Large intestine (tissue), 3 donors: ENCODE data around the gene GFM1. TPM values are rescaled to one million over a fixed set of nuclear protein-coding genes. Genes with fewer than 3 reads are reported as not detected.

Experiments used
- DNase-seq, 2 donors: peaks; one replicate each; pipeline versions ENCODE4 v3.0.0 to v3.0.0-alpha.2; 2013
- H3K27ac ChIP-seq: one replicate; pipeline ENCODE4 v1.5.1; 2013; ENCODE audit warnings: low read length
- H3K27me3 ChIP-seq: 2 replicates; pipeline ENCODE4 v1.6.1; 2013; ENCODE audit warnings: low read length; ENCODE audit not compliant: control insufficient read depth, insufficient read depth
- H3K36me3 ChIP-seq: 2 replicates; pipeline ENCODE4 v1.6.1; 2013; ENCODE audit warnings: low read length; ENCODE audit not compliant: control insufficient read depth, insufficient read depth
- H3K4me1 ChIP-seq: one replicate; pipeline ENCODE4 v1.6.1; 2013; ENCODE audit warnings: low read length; ENCODE audit not compliant: control insufficient read depth, insufficient read depth
- H3K4me3 ChIP-seq: one replicate; pipeline ENCODE4 v1.5.1; 2013; ENCODE audit warnings: low read length
- H3K9me3 ChIP-seq: one replicate; pipeline ENCODE4 v1.6.1; 2013; ENCODE audit warnings: mild to moderate bottlenecking, low read depth, low read length, moderate library complexity; ENCODE audit not compliant: control insufficient read depth
- WGBS: methylation state at CpG from one replicate; pipeline ENCODE4 v1.1.5; 2013; ENCODE audit warnings: low lambda C conversion rate; ENCODE audit not compliant: insufficient coverage; 5-methylcytosine and 5-hydroxymethylcytosine counted together
- polyA plus RNA-seq: library from polyadenylated mRNA; unstranded; fragments of 120-200 nt; gene quantifications from one replicate; pipeline ENCODE4 v1.2.1, GENCODE V29; 2013

Gene GFM1
- polyA plus RNA-seq, 1 donor, result 41.8 TPM

DNA sequence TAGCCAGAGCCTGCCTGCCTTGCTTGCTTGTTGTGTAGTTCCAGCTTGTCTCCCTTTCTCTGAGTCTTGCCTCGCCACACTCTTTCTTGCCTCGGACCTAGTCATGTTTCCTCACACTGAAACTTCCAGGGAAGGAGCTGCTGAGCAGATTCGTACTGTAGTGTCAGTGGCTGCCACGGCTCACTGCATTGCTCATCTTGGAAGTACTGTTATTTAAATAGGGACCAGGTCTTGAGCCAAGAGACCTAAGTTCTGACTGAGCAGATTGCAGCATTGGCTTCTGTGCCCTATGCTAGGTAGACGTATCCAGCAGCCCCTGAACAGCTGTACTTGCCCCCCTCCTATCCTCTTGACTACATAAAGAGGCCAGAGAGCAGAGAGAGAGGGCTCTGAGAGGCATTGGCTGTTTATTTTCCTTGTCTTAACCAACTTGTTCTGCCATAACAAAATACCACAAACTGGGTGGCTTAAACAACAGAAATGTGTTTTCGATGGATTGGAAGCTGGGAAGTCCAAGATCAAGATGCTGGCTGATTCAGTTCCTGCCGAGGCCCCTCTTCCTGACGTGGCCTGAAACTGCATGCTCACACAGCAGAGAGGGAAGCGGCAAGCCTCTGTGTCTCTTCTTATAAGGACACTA is 93.8 kb downstream of the GFM1 start:
- H3K4me3 ChIP-seq, result no peak overlapping the region
- H3K4me1 ChIP-seq, result peaks cover 8% of the 10 kb centered on the region
- no peak overlapping the region for H3K27ac ChIP-seq
- H3K36me3 ChIP-seq, result peaks cover 12% of the 10 kb centered on the region
- no peaks in the 10 kb centered on the region for H3K27me3 ChIP-seq
- no CpG with 5 or more reads among the region's 9 CpGs for WGBS
- no peak for DNase-seq
- H3K9me3 ChIP-seq, result peaks cover 4% of the 10 kb centered on the region

GRCh38 chr3:158738653-158739052 is 94.3 kb downstream of the GFM1 start:
- Histone ChIP-seq H3K4me1 (peaks cover 5% of the 10 kb centered on the region), H3K9me3 (peaks cover 4% of the 10 kb centered on the region), H3K36me3 (peaks cover 12% of the 10 kb centered on the region), H3K27me3 (no peaks in the 10 kb centered on the region), H3K27ac (no peak overlapping the region), H3K4me3 (no peak overlapping the region)
- no peak for DNase-seq
- no CpG with 5 or more reads among the region's 6 CpGs for WGBS

DNA sequence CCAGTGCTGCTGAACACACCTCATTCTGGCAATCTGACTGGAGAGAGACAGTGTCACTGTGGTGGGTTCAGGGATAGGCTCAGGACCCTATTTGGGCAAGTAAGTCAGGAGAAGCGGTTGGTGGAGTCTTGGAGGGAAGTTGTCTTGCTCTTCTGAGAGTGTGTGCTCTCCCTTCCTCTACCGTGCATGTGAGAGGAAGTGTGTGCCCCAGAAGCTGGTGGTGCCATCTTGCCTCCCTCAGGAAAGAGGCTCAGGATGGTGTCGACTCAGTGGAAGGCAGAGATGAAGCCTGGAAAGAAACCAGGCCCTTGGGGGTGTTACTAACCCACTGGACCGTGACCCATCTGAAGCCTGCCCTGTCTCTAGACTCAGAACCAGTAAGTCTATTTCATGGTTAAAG is 94.8 kb downstream of the GFM1 start:
- Histone ChIP-seq H3K36me3 (peaks cover 12% of the 10 kb centered on the region), H3K4me1 (peaks cover under 1% of the 10 kb centered on the region), H3K4me3 (no peak overlapping the region), H3K9me3 (peaks cover 4% of the 10 kb centered on the region), H3K27me3 (no peaks in the 10 kb centered on the region), H3K27ac (no peak overlapping the region)
- no CpG with 5 or more reads among the region's 4 CpGs for WGBS
- no peak for DNase-seq

- Histone ChIP-seq H3K4me3 (no peak overlapping the region), H3K27me3 (no peaks in the 10 kb centered on the region), H3K36me3 (peaks cover 16% of the 10 kb centered on the region), H3K27ac (no peak overlapping the region), H3K9me3 (peaks cover 4% of the 10 kb centered on the region), H3K4me1 (no peaks in the 10 kb centered on the region)
- no CpG with 5 or more reads among the region's 3 CpGs for WGBS
- no peak for DNase-seq
Measured at GRCh38 chr3:158739661-158740060, 95.3 kb downstream of the GFM1 start.

Other genes with a start within 250 kb of the GFM1 start
- 12.5 TPM for gene MLF1, start 73.3 kb upstream of the GFM1 start, polyA plus RNA-seq
- 45.7 TPM for gene LXN, start 28.1 kb downstream of the GFM1 start, polyA plus RNA-seq
- gene RARRES1, start 87.9 kb downstream of the GFM1 start, polyA plus RNA-seq, result 111 TPM
- gene MFSD1, start 157.5 kb downstream of the GFM1 start, polyA plus RNA-seq, result 55.9 TPM